ENCODE results near the gene VRK3. TPM values are rescaled to one million over a fixed set of nuclear protein-coding genes. Genes with fewer than 3 reads are reported as not detected.

VRK3 gene
- total RNA-seq, 3 donors from 2014 or later: 24.2 to 42.0 (median 40.3) TPM

DNA sequence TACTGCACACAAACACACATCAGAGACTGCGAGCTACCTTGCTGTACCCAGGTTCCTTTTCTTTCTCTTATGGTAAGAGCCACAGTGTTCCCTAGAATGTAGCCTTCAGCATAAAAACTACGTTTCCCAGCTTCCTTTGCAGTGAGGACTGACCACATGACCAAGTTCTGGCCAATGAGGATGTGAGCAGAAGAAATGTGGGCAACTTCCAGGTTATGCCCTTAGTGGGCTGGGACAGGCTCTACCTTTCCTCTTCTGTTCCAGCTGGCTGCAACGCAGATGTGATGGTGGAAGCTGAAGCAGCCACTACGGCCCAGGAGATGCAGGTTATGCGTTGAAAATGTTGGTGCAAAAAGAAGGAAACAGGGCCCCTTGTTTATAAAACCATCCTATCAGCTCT lies 27.5 kb downstream of the VRK3 start:
- no peaks in the 10 kb centered on the region for H3K9me3 ChIP-seq
- no peak overlapping the region for H3K4me3 ChIP-seq
- intact Hi-C loops (cut with DNase I; ENCODE audit: low total_unique reads): no loop called here
- H3K36me3 ChIP-seq: peaks cover 17% of the 10 kb centered on the region
- TF ChIP-seq, protein P1, sequence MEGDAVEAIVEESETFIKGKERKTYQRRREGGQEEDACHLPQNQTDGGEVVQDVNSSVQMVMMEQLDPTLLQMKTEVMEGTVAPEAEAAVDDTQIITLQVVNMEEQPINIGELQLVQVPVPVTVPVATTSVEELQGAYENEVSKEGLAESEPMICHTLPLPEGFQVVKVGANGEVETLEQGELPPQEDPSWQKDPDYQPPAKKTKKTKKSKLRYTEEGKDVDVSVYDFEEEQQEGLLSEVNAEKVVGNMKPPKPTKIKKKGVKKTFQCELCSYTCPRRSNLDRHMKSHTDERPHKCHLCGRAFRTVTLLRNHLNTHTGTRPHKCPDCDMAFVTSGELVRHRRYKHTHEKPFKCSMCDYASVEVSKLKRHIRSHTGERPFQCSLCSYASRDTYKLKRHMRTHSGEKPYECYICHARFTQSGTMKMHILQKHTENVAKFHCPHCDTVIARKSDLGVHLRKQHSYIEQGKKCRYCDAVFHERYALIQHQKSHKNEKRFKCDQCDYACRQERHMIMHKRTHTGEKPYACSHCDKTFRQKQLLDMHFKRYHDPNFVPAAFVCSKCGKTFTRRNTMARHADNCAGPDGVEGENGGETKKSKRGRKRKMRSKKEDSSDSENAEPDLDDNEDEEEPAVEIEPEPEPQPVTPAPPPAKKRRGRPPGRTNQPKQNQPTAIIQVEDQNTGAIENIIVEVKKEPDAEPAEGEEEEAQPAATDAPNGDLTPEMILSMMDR (IDR thresholded peaks at IDR 0.05): no peak
- no peak for DNase-seq (ENCODE audit: low spot score in 2 of 2)
- H3K27ac ChIP-seq: no peak overlapping the region
- H3K27me3 ChIP-seq: no peaks in the 10 kb centered on the region
- no peaks in the 10 kb centered on the region for H3K4me1 ChIP-seq

DNA sequence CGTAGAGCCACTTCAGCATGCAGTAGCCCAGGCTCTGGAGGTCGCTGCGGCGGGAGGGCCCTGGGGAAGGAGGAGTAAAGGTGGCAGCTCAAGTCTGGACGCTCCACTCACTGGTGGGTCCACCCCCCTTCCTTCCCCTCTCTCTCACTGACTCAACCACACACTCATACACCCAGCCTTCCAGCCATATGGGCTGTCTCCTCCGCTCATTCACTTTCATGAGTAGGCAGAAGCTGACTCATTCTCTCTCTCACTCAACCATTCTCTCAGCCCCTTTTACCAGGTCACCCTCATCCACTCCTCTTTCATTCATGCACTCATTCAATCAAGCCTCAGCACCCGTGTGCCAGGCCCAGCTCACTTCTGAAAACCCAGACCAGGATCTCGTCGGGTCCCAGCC lies 36.7 kb downstream of the VRK3 start:
- intact Hi-C loops (cut with DNase I; ENCODE audit: low total_unique reads): no loop called here
- TF ChIP-seq POLR2A (IDR thresholded peaks at IDR 0.05): no peak
- no peak for TF ChIP-seq POLR2AphosphoS5 (IDR thresholded peaks at IDR 0.05)
- TF ChIP-seq, protein P1 (IDR thresholded peaks at IDR 0.05): no peak
- Histone ChIP-seq H3K4me1 (no peaks in the 10 kb centered on the region), H3K27ac (no peak overlapping the region), H3K27me3 (no peaks in the 10 kb centered on the region), H3K4me3 (no peak overlapping the region), H3K36me3 (no peaks in the 10 kb centered on the region), H3K9me3 (no peaks in the 10 kb centered on the region)
- no peak for DNase-seq (ENCODE audit: low spot score in 2 of 2)

DNA sequence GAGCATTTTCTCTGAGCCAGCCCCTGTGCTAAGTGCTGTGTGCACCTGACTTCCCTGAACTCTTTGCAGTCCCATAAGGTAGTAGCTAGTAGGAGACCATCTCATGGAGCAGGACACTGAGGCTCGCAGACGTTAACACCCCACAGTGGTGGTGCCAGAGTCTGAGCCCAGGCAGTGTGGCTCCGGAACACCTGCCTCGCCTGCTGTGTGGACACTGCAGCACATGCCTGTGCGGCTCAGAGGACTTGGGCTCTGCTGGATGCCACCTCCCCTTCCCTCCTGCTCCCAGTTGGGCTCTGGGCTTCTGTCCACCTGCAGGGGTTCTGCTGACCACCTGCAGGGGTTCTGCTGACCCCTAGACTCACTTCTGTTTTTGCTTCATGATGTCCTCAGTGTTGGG lies 37.2 kb downstream of the VRK3 start:
- Histone ChIP-seq H3K4me1 (no peaks in the 10 kb centered on the region), H3K27me3 (no peaks in the 10 kb centered on the region), H3K36me3 (no peaks in the 10 kb centered on the region), H3K4me3 (no peak overlapping the region), H3K27ac (no peak overlapping the region), H3K9me3 (no peaks in the 10 kb centered on the region)
- TF ChIP-seq, protein P1 (IDR thresholded peaks at IDR 0.05): no peak
- no peak for TF ChIP-seq POLR2A (IDR thresholded peaks at IDR 0.05)
- no peak for TF ChIP-seq POLR2AphosphoS5 (IDR thresholded peaks at IDR 0.05)
- intact Hi-C loops (cut with DNase I; ENCODE audit: low total_unique reads): no loop called here
- DNase-seq (ENCODE audit: low spot score in 2 of 2): no peak

DNA sequence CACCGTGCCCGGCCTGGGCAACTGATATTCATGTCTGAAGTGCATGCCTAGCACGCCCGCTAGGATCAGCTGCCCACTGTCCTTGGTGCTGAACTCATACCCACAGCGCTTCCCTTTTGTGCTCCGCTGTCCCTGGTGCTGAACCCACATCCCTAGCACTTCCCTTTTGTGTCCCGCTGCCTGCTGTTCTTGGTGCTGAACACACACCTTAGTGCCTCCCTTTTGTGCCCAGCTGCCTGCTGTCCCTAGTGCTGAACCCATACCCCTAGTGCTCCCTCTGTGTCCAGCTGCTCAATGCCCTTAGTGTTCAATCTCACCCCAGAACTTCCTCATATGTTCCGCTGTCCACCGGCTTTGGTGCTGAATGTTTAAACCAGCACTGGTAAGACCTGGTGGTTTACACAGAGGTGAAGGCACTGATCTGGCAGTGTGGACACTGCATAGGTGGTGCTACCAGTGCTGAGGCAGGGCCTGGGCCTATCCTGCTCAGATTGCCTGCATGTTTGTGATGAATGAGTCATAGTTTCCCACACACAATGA lies 37.9 kb downstream of the VRK3 start:
- Histone ChIP-seq H3K4me1 (no peaks in the 10 kb centered on the region), H3K27me3 (no peaks in the 10 kb centered on the region), H3K27ac (no peak overlapping the region), H3K9me3 (no peaks in the 10 kb centered on the region), H3K4me3 (no peak overlapping the region), H3K36me3 (no peaks in the 10 kb centered on the region)
- peak; percentile 68 to 85 for DNase-seq (ENCODE audit: low spot score in 2 of 2)
- TF ChIP-seq POLR2A (IDR thresholded peaks at IDR 0.05) (no peak), POLR2AphosphoS5 (IDR thresholded peaks at IDR 0.05) (peak; percentile 46 to 90 (median 73))
- TF ChIP-seq, protein P1 (IDR thresholded peaks at IDR 0.05): peak in 2 of 3 donors; percentile 25 to 42
- intact Hi-C loops (cut with DNase I; ENCODE audit: low total_unique reads): no loop called here

DNA sequence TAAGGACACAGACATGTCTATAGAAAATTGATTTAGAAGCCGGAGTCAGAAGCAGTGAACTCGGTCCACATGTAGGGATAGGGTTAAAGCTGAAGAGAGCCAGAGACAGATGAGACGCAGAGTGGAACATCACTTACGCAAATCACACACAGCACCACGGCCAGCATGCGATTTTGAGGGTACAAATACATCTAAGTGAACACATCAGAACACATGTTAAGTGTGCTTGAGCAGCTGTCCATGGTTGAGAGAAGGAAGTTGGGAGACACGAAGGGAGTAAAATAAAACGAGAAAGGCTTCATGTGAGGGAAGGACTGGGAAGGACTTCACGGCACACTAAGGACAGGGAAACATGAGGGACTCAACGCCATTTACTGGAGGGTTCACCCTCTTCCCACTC lies 38.8 kb downstream of the VRK3 start:
- intact Hi-C loops (cut with DNase I; ENCODE audit: low total_unique reads): no loop called here
- Histone ChIP-seq H3K9me3 (no peaks in the 10 kb centered on the region), H3K27ac (no peak overlapping the region), H3K27me3 (no peaks in the 10 kb centered on the region), H3K36me3 (no peaks in the 10 kb centered on the region), H3K4me1 (no peaks in the 10 kb centered on the region), H3K4me3 (no peak overlapping the region)
- TF ChIP-seq POLR2AphosphoS5 (IDR thresholded peaks at IDR 0.05): no peak
- TF ChIP-seq POLR2A (IDR thresholded peaks at IDR 0.05): no peak
- DNase-seq (ENCODE audit: low spot score in 2 of 2): no peak

DNA sequence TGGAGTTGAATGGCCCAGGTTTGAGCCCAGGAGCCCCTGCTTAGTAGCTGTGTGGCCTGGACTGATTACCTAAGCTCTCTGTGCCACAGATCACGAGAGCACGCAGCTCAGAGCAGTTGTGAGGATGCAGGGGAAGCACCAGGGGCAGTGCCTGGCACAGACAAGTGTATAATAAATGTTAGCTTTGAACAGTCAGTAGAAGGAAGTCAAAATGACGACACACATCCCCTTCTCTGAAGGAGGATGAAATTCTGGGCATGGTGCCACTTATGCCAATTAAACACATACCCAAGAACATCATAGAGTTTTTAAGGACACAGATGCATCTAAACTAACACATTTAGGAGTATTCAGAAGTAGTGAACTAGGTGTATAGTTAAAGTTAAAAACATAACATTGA lies 39.3 kb downstream of the VRK3 start:
- Histone ChIP-seq H3K9me3 (no peaks in the 10 kb centered on the region), H3K36me3 (no peaks in the 10 kb centered on the region), H3K4me1 (no peaks in the 10 kb centered on the region), H3K4me3 (no peak overlapping the region), H3K27ac (no peak overlapping the region), H3K27me3 (no peaks in the 10 kb centered on the region)
- no peak for TF ChIP-seq POLR2AphosphoS5 (IDR thresholded peaks at IDR 0.05)
- TF ChIP-seq POLR2A (IDR thresholded peaks at IDR 0.05): no peak
- TF ChIP-seq, protein P1 (IDR thresholded peaks at IDR 0.05): no peak
- intact Hi-C loops (cut with DNase I; ENCODE audit: low total_unique reads): no loop called here
- DNase-seq (ENCODE audit: low spot score in 2 of 2): no peak
